Measurements from ENCODE around the gene PRKCB.
"Not testable (repeated sequence)": the region's sequence is repeated elsewhere in the genome, so short reads cannot be mapped to it uniquely, and the experiment has no call there.

Gene PRKCB

GRCh38 chr16:24119807-24120206 lies 284.0 kb downstream of the PRKCB start:
- no peak for DNase-seq

DNA sequence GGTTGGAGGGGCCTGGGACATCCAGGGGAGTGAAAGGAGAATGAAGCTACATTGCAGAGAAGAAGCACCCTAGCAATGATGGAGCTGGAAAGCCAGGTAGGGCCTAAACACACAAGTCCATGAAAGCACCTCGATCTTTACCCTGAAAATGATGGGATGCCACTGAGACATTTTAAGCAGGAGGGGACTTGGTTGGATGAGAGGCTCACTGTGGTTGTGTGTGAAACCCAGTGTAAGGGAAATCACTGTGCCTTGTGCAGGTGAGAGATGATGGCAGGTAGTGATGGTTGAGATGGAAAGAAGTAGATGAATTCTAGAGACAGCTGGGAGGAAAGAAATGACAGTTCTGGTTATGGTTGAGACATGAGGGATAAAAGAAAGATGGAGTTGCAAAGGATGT lies 287.5 kb downstream of the PRKCB start:
- no peak for DNase-seq

GRCh38 chr16:24124291-24124690 lies 288.5 kb downstream of the PRKCB start:
- no peak for DNase-seq

GRCh38 chr16:24125214-24125613 lies 289.4 kb downstream of the PRKCB start:
- no peak for DNase-seq

GRCh38 chr16:24129412-24129918 lies 293.7 kb downstream of the PRKCB start:
- DNase-seq = no peak

GRCh38 chr16:24130494-24131085 lies 294.8 kb downstream of the PRKCB start:
- peak in 7 of 56 donors; percentile 5 to 28 (median 19) for DNase-seq

DNA sequence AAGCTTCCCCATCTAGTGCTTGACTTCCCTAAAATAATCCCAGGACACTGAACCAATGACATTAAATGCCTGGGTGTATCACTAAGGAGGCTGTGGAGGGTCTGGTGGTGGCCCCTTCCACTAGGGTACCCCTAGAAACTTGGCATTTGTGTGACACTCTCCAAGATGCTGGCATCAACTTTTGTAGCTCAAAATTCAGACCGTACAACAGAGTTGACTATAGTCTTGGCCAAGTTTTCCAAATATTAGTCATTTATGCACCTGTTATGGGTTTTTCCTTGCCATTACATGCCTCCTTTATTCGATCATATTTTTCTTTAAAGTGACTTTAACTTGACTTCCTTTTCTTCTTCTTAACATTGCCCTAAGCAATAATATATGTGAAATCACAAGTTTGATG lies 295.5 kb downstream of the PRKCB start:
- no peak for DNase-seq

GRCh38 chr16:24132048-24132796 lies 296.4 kb downstream of the PRKCB start:
- no peak for DNase-seq

- DNase-seq = no peak
These were observed 297.0 kb downstream of the PRKCB start for GRCh38 chr16:24132797-24133155.

DNA sequence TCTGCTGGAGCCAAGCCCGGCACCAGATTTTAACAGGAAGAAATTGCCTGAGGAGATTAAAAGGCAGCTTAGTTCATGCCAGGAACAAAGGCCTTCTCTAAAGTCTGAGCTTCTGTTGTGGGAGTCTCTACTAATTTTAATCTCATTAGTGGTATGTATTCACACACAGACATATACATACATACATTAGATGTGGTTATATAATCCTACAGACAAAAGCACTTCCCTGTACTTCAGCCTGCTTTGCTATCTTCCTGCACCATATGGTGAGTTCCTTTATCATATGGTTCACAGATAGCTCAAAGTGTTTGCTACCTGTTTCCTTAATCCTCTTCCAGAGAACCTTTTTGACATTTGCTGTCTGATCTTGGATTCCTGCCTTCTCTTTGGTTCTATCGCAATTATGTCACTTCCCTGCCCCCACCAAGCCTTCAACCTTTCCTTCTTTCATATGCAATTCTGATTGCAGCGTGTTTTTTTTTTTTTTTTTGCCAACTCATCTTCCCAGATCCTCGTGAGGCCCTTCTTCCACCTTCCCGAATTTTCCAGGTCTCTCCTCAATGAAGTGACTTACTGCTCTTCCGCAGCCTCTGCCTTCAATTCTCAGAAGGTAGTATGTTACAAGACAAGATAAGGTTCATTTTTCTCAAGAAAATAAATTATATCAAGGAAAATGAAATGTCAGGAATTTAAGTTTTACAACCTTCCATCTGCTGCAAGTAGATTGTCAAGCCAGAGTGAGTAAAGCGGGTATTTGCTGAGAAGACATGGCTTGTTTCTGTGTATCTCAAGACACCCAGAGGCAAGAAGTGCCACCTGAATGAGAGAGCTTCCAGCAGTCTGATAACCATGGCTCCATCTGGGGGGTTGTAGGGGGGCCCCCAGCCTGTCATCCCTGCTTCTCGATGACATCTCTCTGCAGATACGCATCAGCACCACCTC lies 300.1 kb downstream of the PRKCB start:
- no peak for DNase-seq

- DNase-seq = no peak
These were observed 302.2 kb downstream of the PRKCB start for GRCh38 chr16:24138024-24138423.

- no peak for DNase-seq
These were observed 302.8 kb downstream of the PRKCB start for GRCh38 chr16:24138575-24138974.

- peak in 2 of 56 donors; percentile 7 to 14 for DNase-seq
These were observed 303.5 kb downstream of the PRKCB start for GRCh38 chr16:24139282-24139681.

DNA sequence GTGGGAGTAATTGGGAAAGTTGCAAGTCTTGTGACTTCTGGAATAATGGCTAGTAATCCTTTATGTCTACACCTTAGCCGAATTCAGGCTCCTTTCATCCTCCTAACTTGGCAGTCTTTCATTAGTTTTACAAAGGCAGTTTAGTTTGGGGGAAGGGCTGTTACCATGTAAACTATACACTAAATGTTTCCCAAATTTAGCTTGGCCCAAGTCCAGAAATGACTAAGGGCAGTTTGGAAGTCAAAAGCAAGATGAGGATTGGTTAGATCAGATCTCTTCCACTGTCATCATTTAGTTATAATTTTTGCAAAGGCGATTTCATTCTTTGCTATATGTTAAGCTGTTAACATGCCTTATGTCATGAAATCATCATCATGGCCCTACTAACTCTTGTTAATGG lies 304.9 kb downstream of the PRKCB start:
- no peak for DNase-seq

DNA sequence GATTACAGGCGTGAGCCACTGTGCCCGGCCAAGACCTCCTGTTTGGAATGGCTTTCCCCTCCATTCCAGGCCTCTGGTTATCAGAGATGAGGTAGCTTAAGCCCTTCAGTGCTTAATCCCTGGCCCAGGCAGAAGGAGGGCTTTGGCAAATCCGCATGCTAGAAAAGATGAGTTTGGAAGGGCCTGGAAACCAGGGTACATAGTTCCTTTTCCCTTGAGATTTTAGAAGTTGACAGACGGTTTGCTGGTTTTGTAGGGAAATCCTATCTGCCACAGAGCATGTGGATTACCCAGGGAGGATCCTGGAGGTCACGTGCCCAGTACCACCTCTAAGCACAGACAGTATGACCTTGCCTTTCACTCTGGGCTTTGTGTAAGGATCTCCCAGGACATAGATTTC lies 305.7 kb downstream of the PRKCB start:
- no peak for DNase-seq

DNA sequence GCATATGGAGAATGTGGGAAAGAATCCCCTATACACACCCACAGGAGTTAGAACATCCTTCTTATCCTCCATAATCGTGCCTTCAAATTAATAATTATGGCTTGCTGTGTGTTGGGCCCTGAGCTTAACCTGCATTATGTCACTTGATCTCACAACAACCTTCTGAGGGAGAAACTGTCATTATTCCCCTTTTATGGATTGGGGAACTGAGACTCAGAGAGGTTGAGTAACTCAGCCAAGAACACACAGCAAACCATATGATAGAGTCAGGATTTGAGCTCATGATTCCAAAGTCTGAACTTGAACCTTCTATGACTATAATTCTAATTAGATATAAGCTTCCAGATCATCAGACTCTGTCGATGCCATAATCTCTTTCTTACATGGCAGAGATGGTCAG lies 306.1 kb downstream of the PRKCB start:
- DNase-seq = no peak

- DNase-seq = no peak
These were observed 310.1 kb downstream of the PRKCB start for GRCh38 chr16:24145927-24146326.

DNA sequence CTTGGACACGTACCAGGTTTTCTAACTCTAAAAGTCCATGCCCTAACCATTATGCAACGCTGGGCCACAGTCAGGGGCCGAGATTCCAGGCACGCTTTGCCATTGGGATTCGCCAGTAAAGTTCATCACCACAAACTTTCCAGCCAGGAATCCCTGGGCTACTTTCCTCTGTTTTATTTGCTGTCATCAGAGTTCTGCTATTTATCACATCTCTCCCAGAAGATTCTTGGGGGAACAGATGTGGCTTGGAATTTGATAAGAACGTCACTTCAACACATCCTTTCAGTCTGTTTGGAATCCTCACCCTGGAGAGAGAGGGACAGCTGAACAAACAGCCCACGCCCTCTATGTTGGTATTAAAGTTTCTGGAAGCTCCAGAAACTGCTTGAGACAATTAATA lies 310.7 kb downstream of the PRKCB start:
- no peak for DNase-seq

- no peak for DNase-seq
These were observed 313.3 kb downstream of the PRKCB start for GRCh38 chr16:24149102-24149501.

GRCh38 chr16:24150282-24150681 lies 314.5 kb downstream of the PRKCB start:
- DNase-seq = no peak

DNA sequence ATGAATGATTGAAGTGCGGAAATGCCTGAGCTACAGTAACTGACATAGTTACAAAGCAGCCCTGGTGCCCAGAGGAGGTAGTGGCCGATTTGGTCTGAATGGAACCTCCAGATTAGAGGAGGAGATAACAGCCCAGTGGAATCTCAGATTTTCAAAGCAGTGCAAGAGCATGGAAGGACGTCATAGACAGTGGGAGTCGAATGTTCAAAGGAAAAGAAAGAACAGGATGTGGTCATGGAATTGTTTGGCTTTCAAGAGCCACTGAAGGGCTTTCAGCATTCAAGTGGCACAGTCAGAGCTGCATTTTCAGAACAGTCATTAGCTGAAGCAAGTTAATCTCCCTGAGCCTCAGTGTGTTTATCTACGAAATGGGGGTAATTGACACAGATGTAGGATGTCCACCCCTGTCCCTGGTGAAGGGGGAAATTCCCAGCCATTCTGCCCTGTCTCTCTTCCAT lies 315.7 kb downstream of the PRKCB start:
- DNase-seq = no peak

DNA sequence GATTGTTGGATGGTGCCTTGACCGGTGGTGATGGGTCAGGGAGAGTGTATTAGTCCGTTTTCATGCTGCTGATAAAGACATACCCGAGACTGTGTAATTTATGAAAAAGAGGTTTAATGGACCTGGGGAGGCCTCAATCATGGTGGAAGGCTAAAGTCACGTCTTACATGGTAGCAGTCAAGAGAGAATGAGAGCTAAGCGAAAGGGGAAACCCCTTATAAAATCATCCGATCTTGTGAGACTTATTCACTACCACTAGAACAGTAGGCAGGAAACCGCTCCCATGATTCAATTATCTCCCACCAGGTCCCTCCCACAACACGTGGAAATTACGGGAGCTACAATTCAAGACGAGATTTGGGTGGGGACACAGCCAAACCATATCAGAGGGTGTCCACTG lies 316.3 kb downstream of the PRKCB start:
- DNase-seq = not testable (repeated sequence)

Data from nucleus accumbens (tissue), 56 donors.